H1 (cell line): ENCODE measurements around the gene TECRL. TPM values are rescaled to one million over a fixed set of nuclear protein-coding genes. Genes with fewer than 3 reads are reported as not detected.
A peak's percentile ranks its signal among the peaks of the same experiment; 100 is the strongest.

Experiments
- CTCF ChIA-PET: fragments of 300-600 bp; sonication (Branson Sonifier 250); formaldehyde crosslinking; loops from one replicate; lab custom pipeline; 2021; ENCODE audit not compliant: partially characterized antibody; lab: Charles Lee
- POLR2A ChIA-PET: fragments of 300-600 bp; sonication (Branson Sonifier 250); formaldehyde crosslinking; loops from one replicate; lab custom pipeline; 2021; ENCODE audit warnings: inconsistent platforms; ENCODE audit not compliant: partially characterized antibody; lab: Charles Lee
- DNase-seq, 2 experiments: peaks; one replicate each; pipeline versions ENCODE4 v3.0.0 to v3.0.0-alpha.2; 2010 to 2022; ENCODE audit warnings: low spot score in 2 of 2, low read depth in 1 of 2, mixed read lengths in 1 of 2
- FAIRE-seq: peaks from 2 replicates; lab custom pipeline; 2011; peaks lifted over from hg19 to GRCh38; lab: Jason Lieb, UNC
- H2AFZ ChIP-seq: 2 replicates; pipeline ENCODE4 v1.8.1; 2012; ENCODE audit warnings: low read length, inconsistent platforms
- H2AK5ac ChIP-seq: 2 replicates; pipeline ENCODE4 v1.6.1; 2013; ENCODE audit warnings: low read depth, low read length
- H2BK120ac ChIP-seq: replicated peaks from 2 replicates; pipeline ENCODE3; 2013; ENCODE audit warnings: low read depth, low read length, inconsistent platforms
- H2BK12ac ChIP-seq: 2 replicates; pipeline ENCODE4 v1.6.1; 2013; ENCODE audit warnings: low read depth, low read length
- H2BK15ac ChIP-seq: 2 replicates; pipeline ENCODE4 v1.6.1; 2013; ENCODE audit warnings: low read length
- H2BK20ac ChIP-seq: 2 replicates; pipeline ENCODE4 v1.6.1; 2013; ENCODE audit warnings: low read length
- H2BK5ac ChIP-seq: 2 replicates; pipeline ENCODE4 v1.6.1; 2013; ENCODE audit warnings: low read depth, low read length
- H3K14ac ChIP-seq: 2 replicates; pipeline ENCODE4 v1.6.1; 2013; ENCODE audit warnings: inconsistent platforms; ENCODE audit not compliant: insufficient read length
- H3K18ac ChIP-seq: 2 replicates; pipeline ENCODE4 v1.6.1; 2013; ENCODE audit warnings: low read length; ENCODE audit errors: extremely low read depth
- H3K23ac ChIP-seq: 2 replicates; pipeline ENCODE4 v1.6.1; 2013; ENCODE audit warnings: inconsistent platforms; ENCODE audit not compliant: insufficient read length
- H3K23me2 ChIP-seq: 2 replicates; pipeline ENCODE4 v1.6.1; 2013; ENCODE audit warnings: low read depth, low read length
- H3K27ac ChIP-seq: 2 replicates; pipeline ENCODE4 v1.6.1; 2011; ENCODE audit warnings: low read depth, low read length, inconsistent platforms
- H3K27me3 ChIP-seq, 4 experiments: replicated peaks in 1 of 4; 1 replicate in 1 of 4; 2 replicates in 3 of 4; pipeline versions ENCODE4 v1.6.1 to v1.8.1; 2011 to 2013; ENCODE audit warnings: low read length in 3 of 4, mild to moderate bottlenecking in 3 of 4, inconsistent platforms in 2 of 4, mixed read lengths in 2 of 4, moderate library complexity in 1 of 4; ENCODE audit not compliant: control insufficient read depth in 3 of 4, insufficient read depth in 3 of 4; ENCODE audit errors: extremely low read depth in 1 of 4
- H3K36me3 ChIP-seq, 4 experiments: 2 replicates each; pipeline versions ENCODE4 v1.6.1 to v1.8.1; 2011 to 2013; ENCODE audit warnings: mild to moderate bottlenecking in 4 of 4, low read length in 3 of 4, moderate library complexity in 2 of 4, control low read depth in 1 of 4, inconsistent platforms in 1 of 4; ENCODE audit not compliant: insufficient read depth in 4 of 4, control insufficient read depth in 2 of 4
- H3K4ac ChIP-seq: replicated peaks from 2 replicates; pipeline ENCODE3; 2013; ENCODE audit warnings: low read length, low read depth, mixed read lengths, inconsistent platforms; ENCODE audit not compliant: insufficient read length
- H3K4me1 ChIP-seq, 4 experiments: replicated peaks in 1 of 4; 1 replicate in 1 of 4; 2 replicates in 3 of 4; pipeline versions ENCODE4 v1.6.1 to v1.8.1; 2011 to 2013; ENCODE audit warnings: low read length in 3 of 4, inconsistent platforms in 2 of 4, mixed read lengths in 1 of 4; ENCODE audit not compliant: insufficient read depth in 4 of 4, control insufficient read depth in 3 of 4
- H3K4me2 ChIP-seq, 2 experiments: 2 replicates each; pipeline versions ENCODE4 v1.6.1 to v1.8.1; 2011 to 2013; ENCODE audit warnings: low read depth in 2 of 2, low read length in 2 of 2, control low read depth in 1 of 2, inconsistent platforms in 1 of 2, mild to moderate bottlenecking in 1 of 2; ENCODE audit not compliant: insufficient read depth in 1 of 2
- H3K4me3 ChIP-seq, 4 experiments: fragments of 200-600, 300-600 bp in 1 of 4; sonication (generic), shearing (Covaris generic), sonication (Bioruptor Twin) in 1 of 4; 2 replicates each; pipeline versions ENCODE4 v1.5.1 to v1.8.1; 2011 to 2016; ENCODE audit warnings: low read length in 4 of 4, low read depth in 3 of 4, control low read depth in 2 of 4, inconsistent platforms in 2 of 4, mild to moderate bottlenecking in 2 of 4, mixed read lengths in 1 of 4, moderate library complexity in 1 of 4; ENCODE audit not compliant: insufficient read depth in 2 of 4; ENCODE audit errors: extremely low read depth in 1 of 4
- H3K56ac ChIP-seq: replicated peaks from 2 replicates; pipeline ENCODE3; 2013; ENCODE audit warnings: low read depth, mild to moderate bottlenecking, mixed read lengths, low read length, inconsistent platforms; ENCODE audit not compliant: insufficient read length
- H3K79me1 ChIP-seq: 2 replicates; pipeline ENCODE4 v1.6.1; 2013; ENCODE audit warnings: low read depth, low read length, control low read depth
- H3K79me2 ChIP-seq, 2 experiments: 2 replicates each; pipeline versions ENCODE4 v1.6.1 to v1.8.1; 2012 to 2013; ENCODE audit warnings: low read length in 2 of 2, mild to moderate bottlenecking in 2 of 2, inconsistent platforms in 1 of 2; ENCODE audit not compliant: insufficient read depth in 2 of 2, control insufficient read depth in 1 of 2
- H3K9ac ChIP-seq, 4 experiments: replicated peaks in 1 of 4; 1 replicate in 1 of 4; 2 replicates in 3 of 4; pipeline versions ENCODE4 v1.6.1 to v1.8.1; 2011 to 2013; ENCODE audit warnings: low read depth in 3 of 4, low read length in 3 of 4, control low read depth in 2 of 4, mild to moderate bottlenecking in 2 of 4, moderate library complexity in 2 of 4, inconsistent platforms in 1 of 4; ENCODE audit errors: extremely low read depth in 1 of 4
- H3K9me3 ChIP-seq, 2 experiments: 2 replicates each; pipeline versions ENCODE4 v1.6.1 to v1.8.1; 2012 to 2013; ENCODE audit warnings: mild to moderate bottlenecking in 2 of 2, moderate library complexity in 2 of 2, control low read depth in 1 of 2, inconsistent platforms in 1 of 2, low read depth in 1 of 2, low read length in 1 of 2, mixed read lengths in 1 of 2; ENCODE audit not compliant: insufficient read depth in 2 of 2
- H4K20me1 ChIP-seq, 2 experiments: replicated peaks in 1 of 2; 2 replicates each; pipeline versions ENCODE3 to v1.8.1; 2011 to 2013; ENCODE audit warnings: inconsistent platforms in 2 of 2, low read length in 2 of 2, mild to moderate bottlenecking in 1 of 2; ENCODE audit not compliant: insufficient read depth in 2 of 2, control insufficient read depth in 1 of 2
- H4K5ac ChIP-seq: 2 replicates; pipeline ENCODE4 v1.6.1; 2013; ENCODE audit warnings: low read length, low read depth, mixed read lengths, inconsistent platforms; ENCODE audit not compliant: insufficient read length
- H4K8ac ChIP-seq: 2 replicates; pipeline ENCODE4 v1.8.0; 2013; ENCODE audit warnings: mild to moderate bottlenecking, moderate library complexity, low read length, inconsistent platforms; ENCODE audit not compliant: insufficient read depth; ENCODE audit errors: extremely low read depth
- H4K91ac ChIP-seq: replicated peaks from 2 replicates; pipeline ENCODE3; 2013; ENCODE audit warnings: low read length, mixed read lengths, inconsistent platforms; ENCODE audit not compliant: insufficient read length
- CBX8 ChIP-seq: fragments of 300-800, 300-1000 bp; sonication (generic); IDR thresholded peaks from 2 replicates; pipeline ENCODE4 v1.7.1; 2016; ENCODE audit warnings: low read depth, low read length, borderline replicate concordance
- CEBPB ChIP-seq: IDR thresholded peaks from 2 replicates; pipeline ENCODE4 v1.6.1; 2012; ENCODE audit warnings: low read depth, low read length
- CREB1 ChIP-seq: IDR thresholded peaks from 2 replicates; pipeline ENCODE4 v1.6.1; 2012; ENCODE audit warnings: inconsistent platforms
- EZH2 ChIP-seq: fragments of 200-600 bp; sonication (generic); IDR thresholded peaks from 2 replicates; pipeline ENCODE4 v1.7.1; 2012; ENCODE audit warnings: low read depth, mild to moderate bottlenecking, moderate library complexity, low read length, inconsistent platforms; ENCODE audit not compliant: severe bottlenecking
- FOSL1 ChIP-seq: IDR thresholded peaks from 2 replicates; pipeline ENCODE4 v1.6.1; 2011; ENCODE audit warnings: mild to moderate bottlenecking, low read depth, low read length, moderate library complexity; ENCODE audit not compliant: insufficient read depth
- POU5F1 ChIP-seq: IDR thresholded peaks from 2 replicates; pipeline ENCODE4 v1.6.1; 2011; ENCODE audit warnings: low read depth, mild to moderate bottlenecking, low read length, moderate library complexity
- TEAD4 ChIP-seq: IDR thresholded peaks from 2 replicates; pipeline ENCODE4 v1.6.1; 2012; ENCODE audit warnings: low read depth, low read length, inconsistent platforms, mixed read lengths
- WGBS, 2 experiments: shearing (Covaris generic) in 1 of 2; methylation state at CpG; one replicate each; pipeline versions ENCODE4 v1.1.6 to v1.1.7; 2013 to 2015; ENCODE audit warnings: low lambda C conversion rate in 2 of 2, mixed read lengths in 2 of 2, inconsistent platforms in 1 of 2, low coverage in 1 of 2, missing lambda C conversion rate in 1 of 2; ENCODE audit not compliant: insufficient replicate concordance in 2 of 2, insufficient coverage in 1 of 2, insufficient read length in 1 of 2; ENCODE audit errors: extremely low coverage in 1 of 2, missing lambda C conversion rate in 1 of 2; 5-methylcytosine and 5-hydroxymethylcytosine counted together
- polyA plus RNA-seq, 7 experiments: library from polyadenylated mRNA; depleted of rRNA in 3 of 7; stranded (reverse) in 5 of 7; unstranded in 2 of 7; fragments of >200 nt in 5 of 7; fragments of 200-250 nt in 2 of 7; gene quantifications; 1 replicate in 5 of 7; 2 replicates in 1 of 7; 4 replicates in 1 of 7; pipeline versions ENCODE4 v1.2.1 to v1.2.3, GENCODE V29; 2011 to 2013; ENCODE audit warnings: missing spikeins in 2 of 7, mixed read lengths in 2 of 7
- total RNA-seq: library from RNA; stranded (reverse); fragmentation: NEBNext Ultra II Directional; extraction: Animal tissue kit (Norgen Biotek cat#: 25700); gene quantifications from 2 replicates; pipeline ENCODE4 v1.2.1, GENCODE V29; 2021
- TF ChIP-seq, protein P1 (sequence below), 3 experiments: IDR thresholded peaks; 1 replicate in 2 of 3; 2 replicates in 1 of 3; pipeline versions ENCODE4 v1.5.1 to v1.6.1; 2011; ENCODE audit warnings: low read length in 3 of 3, mild to moderate bottlenecking in 3 of 3, inconsistent platforms in 2 of 3, low read depth in 1 of 3, moderate library complexity in 1 of 3; ENCODE audit not compliant: insufficient read depth in 1 of 3; ENCODE audit errors: control extremely low read depth in 1 of 3

The TECRL gene
- total and polyA plus RNA-seq, 2 of the 8 experiments (the other 6 are each of a cell fraction or from before 2014, with no cell fraction given), result not detected

DNA sequence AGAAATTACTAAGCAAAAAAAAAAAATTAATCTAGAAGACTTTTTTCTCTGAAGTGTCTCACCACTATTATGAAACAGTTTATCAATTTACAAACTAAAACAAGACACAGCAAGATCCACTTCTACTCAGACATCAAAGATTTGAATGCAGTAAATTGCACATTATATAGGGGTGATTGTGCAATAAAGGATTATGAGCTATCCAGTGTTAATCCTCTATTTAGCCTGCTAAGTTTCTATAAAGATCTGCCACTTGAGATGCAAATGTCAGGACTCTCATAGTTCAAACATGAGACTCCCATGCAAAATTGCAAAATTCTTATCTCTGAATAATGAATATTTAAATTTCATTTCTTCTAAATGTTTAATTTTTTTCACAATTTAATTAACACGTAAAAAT is 2.2 kb downstream of the TECRL start:
- H4K5ac ChIP-seq, result no peak overlapping the region
- no peaks in the 10 kb centered on the region for H3K79me1 ChIP-seq
- FAIRE-seq, result no peak

More for the DNA sequence above, 2.2 kb downstream of the TECRL start:
- Histone ChIP-seq H3K18ac (no peak overlapping the region), H2BK12ac (no peak overlapping the region), H3K4ac (no peak overlapping the region), H2AFZ (no peak overlapping the region), H3K4me3 (no peak overlapping the region), H3K23me2 (no peaks in the 10 kb centered on the region), H4K91ac (no peak overlapping the region), H2AK5ac (no peak overlapping the region), H3K9me3 (no peaks in the 10 kb centered on the region), H3K79me2 (no peaks in the 10 kb centered on the region), H4K8ac (no peak overlapping the region), H3K4me1 (no peaks in the 10 kb centered on the region), H3K9ac (no peak overlapping the region), H3K27me3 (no peaks in the 10 kb centered on the region), H2BK15ac (no peak overlapping the region), H2BK120ac (no peak overlapping the region), H3K36me3 (no peaks in the 10 kb centered on the region), H4K20me1 (no peaks in the 10 kb centered on the region), H3K27ac (no peak overlapping the region), H2BK20ac (no peak overlapping the region), H3K4me2 (no peak overlapping the region), H3K56ac (no peak overlapping the region), H3K23ac (no peak overlapping the region), H2BK5ac (no peak overlapping the region), H3K14ac (no peak overlapping the region)
- no peak for TF ChIP-seq CREB1
- no peak for TF ChIP-seq TEAD4
- TF ChIP-seq CBX8, result no peak
- TF ChIP-seq CEBPB, result peak; percentile 41; the same call in 1 of the 2 replicates
- TF ChIP-seq POU5F1, result no peak
- no peak for TF ChIP-seq EZH2
- no peak for TF ChIP-seq FOSL1
- TF ChIP-seq, protein P1, sequence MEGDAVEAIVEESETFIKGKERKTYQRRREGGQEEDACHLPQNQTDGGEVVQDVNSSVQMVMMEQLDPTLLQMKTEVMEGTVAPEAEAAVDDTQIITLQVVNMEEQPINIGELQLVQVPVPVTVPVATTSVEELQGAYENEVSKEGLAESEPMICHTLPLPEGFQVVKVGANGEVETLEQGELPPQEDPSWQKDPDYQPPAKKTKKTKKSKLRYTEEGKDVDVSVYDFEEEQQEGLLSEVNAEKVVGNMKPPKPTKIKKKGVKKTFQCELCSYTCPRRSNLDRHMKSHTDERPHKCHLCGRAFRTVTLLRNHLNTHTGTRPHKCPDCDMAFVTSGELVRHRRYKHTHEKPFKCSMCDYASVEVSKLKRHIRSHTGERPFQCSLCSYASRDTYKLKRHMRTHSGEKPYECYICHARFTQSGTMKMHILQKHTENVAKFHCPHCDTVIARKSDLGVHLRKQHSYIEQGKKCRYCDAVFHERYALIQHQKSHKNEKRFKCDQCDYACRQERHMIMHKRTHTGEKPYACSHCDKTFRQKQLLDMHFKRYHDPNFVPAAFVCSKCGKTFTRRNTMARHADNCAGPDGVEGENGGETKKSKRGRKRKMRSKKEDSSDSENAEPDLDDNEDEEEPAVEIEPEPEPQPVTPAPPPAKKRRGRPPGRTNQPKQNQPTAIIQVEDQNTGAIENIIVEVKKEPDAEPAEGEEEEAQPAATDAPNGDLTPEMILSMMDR (IDR thresholded peaks at IDR 0.05; ENCODE audit: control extremely low read depth in 1 of 3, insufficient read depth in 1 of 3, low read depth in 1 of 3, low read length in 3 of 3), result no peak
- ChIA-PET POLR2A (no interaction called here), CTCF (no interaction called here)
- DNase-seq, result no peak
- 85% methylated on average over 1 of the region's 1 CpG; no CpG with 5 or more reads in 1 of the 2 experiments for WGBS, 2 experiments
